GM21576 (cell line): Measurements from ENCODE around the gene LRRC4C.

Source experiments
- ATAC-seq: cut with Tn5 transposase; IDR thresholded peaks from one replicate; pipeline ENCODE4 v1.9.1; 2021; ENCODE audit warnings: mild to moderate bottlenecking, moderate library complexity; ENCODE audit not compliant: unreplicated experiment

The LRRC4C gene

GRCh38 chr11:41274831-41275230, 184.6 kb downstream of the LRRC4C start:
- no peak for ATAC-seq

DNA sequence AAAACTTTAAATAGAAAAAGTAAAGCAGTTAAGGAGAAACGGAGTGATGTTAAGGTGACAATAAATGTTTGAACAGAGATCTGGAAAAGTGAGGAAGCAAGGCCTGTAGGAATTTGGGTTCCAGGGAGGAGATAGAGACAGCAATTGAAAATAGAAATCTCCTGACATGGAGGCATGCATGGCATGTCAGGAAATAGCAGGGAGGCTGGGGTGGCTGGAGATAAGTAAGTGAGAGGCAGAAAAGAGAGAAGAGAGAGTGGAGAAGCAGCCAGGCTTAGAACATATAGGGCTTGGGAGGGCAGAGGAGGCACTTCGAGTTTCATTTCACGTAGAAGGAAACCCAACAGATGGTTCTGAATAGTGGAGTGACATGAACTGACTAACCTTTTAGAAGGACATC, 185.5 kb downstream of the LRRC4C start:
- no peak for ATAC-seq

DNA sequence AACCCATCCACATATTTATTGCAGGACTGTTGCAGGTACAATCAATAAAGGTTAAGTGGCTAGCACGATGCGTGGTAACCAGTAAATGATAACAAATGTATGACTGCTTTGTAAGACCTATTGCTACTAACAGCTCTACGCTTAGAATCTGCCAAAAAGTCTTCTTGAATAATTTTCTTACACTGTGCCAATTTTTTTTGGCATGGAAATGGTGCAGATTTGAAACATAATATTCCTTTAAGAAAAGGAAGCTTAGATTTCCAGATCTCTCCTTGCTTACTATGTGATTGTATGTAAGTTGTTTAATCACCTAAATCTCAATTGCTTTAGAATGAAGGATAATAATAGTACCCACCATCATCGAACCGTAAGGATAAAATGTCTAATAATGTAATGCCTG, 192.0 kb downstream of the LRRC4C start:
- no peak for ATAC-seq

- ATAC-seq = no peak
Measured at GRCh38 chr11:41256041-41256440, 203.4 kb downstream of the LRRC4C start.

DNA sequence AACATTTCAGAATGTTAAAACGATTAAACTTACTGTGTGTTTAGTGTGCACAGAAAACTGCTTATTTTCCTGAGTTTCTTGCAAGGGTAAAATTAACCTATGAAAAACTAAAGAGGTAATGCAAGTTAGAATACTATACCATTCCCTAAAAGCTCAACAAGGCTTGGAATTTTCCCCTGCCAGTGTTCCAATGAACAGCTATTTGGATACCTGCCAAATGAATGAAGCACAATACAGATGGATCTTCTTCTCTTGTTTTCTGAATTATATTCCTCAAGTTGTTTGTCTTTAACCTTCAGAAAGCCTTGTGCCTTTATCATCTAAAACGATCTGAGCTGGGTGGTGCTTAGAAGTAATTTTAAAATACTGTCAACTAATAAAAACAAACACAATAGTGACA, 204.5 kb downstream of the LRRC4C start:
- ATAC-seq = no peak

DNA sequence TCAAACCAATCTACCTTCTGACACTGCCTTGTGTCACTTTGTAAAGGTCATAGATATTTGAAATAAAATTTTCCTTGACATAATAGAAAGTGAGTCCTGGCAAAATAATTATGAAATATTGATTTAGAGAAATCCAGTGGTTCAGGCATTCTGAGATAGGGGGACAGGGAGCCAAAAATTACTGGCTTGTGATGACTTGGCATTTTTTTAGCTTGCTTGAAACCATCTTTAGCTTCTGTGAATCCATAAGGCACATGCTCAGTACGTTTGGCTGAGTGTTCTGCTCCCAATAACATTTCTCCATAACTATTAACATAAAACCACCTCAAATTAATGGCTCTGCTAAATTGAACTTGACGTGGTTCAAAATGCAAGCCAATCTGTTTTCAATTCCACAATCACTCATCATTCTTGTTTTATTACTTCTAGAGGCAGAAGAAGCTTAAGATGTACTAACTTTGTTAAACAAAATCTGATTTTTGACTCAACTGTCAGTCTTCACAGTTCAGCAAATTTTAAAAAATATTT, 209.0 kb downstream of the LRRC4C start:
- no peak for ATAC-seq

- ATAC-seq = no peak
Measured at GRCh38 chr11:41247621-41248020, 211.8 kb downstream of the LRRC4C start.

- no peak for ATAC-seq
Measured at GRCh38 chr11:41246399-41246745, 213.1 kb downstream of the LRRC4C start.

DNA sequence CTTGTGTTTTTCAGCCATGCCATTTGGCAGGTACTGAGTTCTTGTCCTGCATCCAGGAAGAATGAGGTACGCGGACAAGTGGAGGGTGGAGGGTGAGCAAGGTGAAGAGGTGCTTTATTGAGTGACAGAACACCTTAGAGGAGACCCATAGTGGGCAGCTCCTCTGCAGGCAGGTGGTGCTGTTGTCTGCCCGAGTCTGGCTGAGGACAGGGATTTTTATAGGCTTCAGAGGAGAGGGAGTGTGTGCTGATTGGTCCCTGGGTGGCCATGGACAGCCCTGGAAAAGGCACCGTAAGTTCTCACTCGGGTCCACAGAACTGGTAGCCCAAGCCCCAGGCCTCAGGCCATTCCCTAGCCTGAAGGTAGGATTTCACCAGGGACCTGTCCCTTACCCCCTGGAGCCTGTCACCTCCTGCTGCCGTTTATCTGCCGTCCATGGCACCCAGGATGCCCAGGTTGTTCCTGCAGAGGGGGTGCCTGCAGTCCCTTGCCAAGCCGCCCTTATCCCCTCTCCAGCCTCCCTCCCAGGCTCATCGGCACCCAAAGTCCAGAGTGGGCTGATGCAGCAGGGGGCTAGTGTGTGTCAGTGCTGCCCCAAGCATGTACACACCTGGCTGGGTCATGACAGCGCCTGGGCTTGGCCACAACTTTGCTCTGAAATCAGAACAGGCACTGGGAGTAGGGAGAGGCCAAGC, 213.6 kb downstream of the LRRC4C start:
- ATAC-seq = no peak

- no peak for ATAC-seq
Measured at GRCh38 chr11:41245184-41245583, 214.3 kb downstream of the LRRC4C start.

DNA sequence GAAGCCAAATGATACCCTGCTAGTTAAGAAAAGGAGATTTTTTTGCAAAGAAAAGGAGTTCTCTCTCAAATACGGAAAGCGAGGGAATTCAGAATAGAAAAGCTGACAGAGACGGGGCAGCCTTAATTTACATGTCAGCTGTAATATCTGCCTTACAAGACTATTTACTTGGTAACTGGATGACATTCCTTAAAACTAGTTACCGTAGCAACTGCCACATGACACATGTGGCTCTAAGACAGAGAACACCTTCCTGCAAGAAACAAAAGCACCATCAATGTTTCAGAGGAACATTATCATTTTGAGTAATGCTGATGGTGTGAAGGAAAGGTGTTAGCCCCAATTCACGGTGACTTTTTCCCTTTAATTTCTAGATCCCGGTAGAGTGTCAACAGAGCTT, 222.1 kb downstream of the LRRC4C start:
- ATAC-seq = no peak

DNA sequence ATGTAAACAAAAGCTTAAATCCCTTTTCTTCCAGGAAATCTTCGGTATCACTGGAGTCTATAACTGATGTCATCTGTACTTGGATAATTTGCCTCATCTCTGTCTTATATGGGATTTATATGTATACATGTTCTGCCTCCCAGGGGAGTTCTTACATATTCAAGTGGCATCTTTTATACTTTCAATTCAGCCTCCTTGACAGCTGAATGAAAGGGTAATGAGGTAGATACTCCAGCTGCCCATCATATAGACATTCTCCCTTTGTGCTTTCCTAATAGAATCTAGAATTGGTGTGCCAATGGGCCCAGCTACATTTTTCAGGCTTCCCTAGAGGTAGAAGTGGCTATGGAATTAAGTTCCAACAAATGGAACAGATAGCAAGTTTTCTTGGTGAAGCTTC, 223.8 kb downstream of the LRRC4C start:
- no peak for ATAC-seq

GRCh38 chr11:41225856-41226633, 233.4 kb downstream of the LRRC4C start:
- no peak for ATAC-seq

DNA sequence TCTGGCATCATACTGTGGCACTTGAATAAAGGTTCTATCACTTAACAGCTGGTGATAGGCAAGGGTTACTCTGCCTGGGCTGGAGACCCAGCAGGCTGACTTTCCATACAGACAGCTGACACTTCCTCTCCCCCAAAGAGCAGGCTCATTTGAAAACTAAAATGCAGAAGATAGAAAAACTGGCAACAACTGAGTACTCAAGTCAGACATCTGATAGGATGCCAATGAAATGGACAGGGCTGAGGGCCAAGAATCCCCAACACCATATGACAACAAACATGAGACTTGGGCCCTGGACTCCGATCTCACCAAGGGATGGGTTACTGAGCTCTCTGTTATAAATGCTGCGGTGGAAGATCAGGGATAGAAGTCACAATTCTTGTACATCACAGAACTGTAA, 237.2 kb downstream of the LRRC4C start:
- ATAC-seq = no peak

- ATAC-seq = no peak
Measured at GRCh38 chr11:41206388-41206787, 253.1 kb downstream of the LRRC4C start.

- ATAC-seq = no peak
Measured at GRCh38 chr11:41201156-41201555, 258.3 kb downstream of the LRRC4C start.

DNA sequence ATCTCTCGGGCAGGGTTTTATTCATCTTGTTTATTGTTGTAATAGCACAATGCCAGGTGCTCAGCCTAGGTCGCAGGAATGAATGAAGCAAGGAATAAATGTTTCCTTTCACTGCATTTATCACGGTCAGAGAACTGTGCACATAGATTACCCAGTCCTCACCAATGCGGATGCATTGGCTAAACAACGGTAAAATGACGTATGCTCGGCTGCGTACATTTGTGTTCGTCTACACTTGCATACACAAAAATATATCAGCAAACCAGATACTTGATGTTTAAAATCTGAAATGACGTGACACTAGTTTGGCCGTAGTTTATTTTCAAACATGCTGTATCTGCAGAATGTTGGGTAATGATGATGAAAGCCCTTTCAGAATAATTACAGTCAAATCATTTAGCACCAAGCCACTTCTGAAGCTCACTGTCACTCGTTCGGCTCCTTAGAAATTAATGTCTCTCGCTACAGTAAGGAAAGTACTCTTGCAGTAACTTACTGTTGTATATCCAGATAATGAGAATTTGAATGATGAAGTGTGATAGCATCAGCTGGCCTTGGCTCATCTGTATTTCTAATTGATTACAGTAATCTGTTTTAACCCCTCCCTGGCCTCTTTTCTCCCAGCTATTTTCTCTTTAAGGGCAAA, 268.9 kb downstream of the LRRC4C start:
- ATAC-seq = no peak

DNA sequence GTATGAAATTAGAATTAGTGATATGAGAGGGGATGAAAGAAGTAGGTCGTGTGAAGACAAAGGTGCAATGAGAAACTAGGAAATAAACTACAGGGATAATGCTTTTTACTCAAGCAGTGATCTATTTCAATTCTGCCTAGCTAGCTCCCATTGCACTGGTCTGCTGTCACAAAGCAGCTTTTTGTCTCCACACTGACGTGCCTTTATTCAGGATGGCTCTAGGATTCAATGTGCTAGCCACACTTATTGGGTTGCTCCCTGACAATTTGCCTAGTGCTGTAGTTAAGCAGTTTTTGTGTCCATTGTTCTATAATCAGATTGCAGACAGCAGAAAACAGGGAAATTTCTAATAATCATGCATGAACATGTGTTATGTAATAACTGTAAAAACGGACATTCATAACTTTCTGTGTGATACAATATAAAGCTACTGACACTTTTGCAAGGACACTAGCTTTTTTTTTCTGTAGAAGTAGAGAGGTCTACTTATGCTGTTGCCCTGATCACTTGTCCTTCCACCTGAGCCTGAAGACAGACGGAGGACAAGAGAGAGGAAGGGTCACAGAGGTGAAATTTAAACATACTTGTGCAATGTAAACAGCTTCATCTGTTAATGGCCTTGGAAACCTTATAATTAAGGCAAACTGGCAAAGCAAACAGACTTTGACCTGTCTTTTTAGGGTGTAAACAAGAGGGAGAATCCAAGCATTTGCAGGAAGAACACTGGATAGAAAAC, 269.6 kb downstream of the LRRC4C start:
- no peak for ATAC-seq

DNA sequence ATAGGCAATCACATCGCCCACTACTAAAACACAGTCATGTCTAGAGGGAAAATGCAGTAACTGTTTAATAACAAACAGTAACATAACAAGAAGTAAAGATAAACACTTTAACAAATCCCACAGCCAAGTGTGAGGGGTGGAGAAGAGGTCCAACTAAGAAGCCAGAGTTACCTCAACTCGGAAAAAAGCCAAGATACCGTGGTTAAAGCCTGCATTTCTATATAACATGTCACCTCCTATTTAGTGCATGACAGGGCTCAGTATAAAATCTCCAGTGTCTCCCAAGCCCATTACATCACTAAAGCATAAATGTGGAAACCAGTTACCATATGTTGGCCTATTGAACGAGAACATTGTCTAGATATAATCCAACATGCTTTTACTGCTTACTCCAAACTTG, 281.7 kb downstream of the LRRC4C start:
- no peak for ATAC-seq

DNA sequence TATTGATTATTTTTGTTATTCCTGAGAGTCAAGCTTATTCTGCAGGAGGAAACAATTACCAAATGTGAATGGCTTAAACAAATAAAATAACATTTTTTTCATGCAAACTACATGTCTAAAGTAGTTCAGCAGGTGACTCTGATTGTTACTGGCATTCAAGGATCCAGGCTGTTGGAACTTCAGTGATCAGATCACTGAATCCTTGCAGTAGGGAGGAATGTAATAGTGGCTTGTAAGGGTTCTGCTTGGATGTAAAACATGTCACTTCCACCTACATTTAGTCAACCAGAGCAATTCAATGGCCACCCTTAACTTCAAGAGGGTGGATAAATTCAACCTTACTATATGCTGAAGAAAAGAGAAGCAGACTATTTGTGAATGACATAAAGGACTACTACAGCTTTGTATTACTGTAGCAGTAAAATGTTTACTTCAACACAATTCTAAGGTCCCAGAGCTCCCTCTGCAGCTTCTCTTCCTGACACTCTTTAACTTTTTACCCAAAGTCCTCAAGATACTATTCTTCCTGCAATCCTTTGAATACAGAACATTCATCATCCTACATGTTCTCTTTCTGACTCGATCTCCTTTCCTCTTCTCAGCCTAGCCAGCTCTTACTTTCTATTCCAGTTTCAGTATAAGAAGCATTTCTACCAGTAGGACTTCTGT, 284.0 kb downstream of the LRRC4C start:
- ATAC-seq = no peak

GRCh38 chr11:41146326-41146725, 313.1 kb downstream of the LRRC4C start:
- no peak for ATAC-seq
